HG02852 (cell line): ENCODE data around the gene ACOT7.
"Not testable (repeated sequence)": the region's sequence is repeated elsewhere in the genome, so short reads cannot be mapped to it uniquely, and the experiment has no call there.

Experiments
- ATAC-seq: cut with Tn5 transposase; IDR thresholded peaks from one replicate; pipeline ENCODE4 v1.9.1; 2021; ENCODE audit warnings: mild to moderate bottlenecking, moderate library complexity; ENCODE audit not compliant: unreplicated experiment

ACOT7 gene

GRCh38 chr1:6401673-6402072, 8.1 kb upstream of the ACOT7 start:
- no peak for ATAC-seq

GRCh38 chr1:6399294-6399693, 5.7 kb upstream of the ACOT7 start:
- no peak for ATAC-seq

- ATAC-seq, result no peak
Measured at GRCh38 chr1:6397844-6398441, 4.4 kb upstream of the ACOT7 start.

- no peak for ATAC-seq
Measured at GRCh38 chr1:6396998-6397397, 3.4 kb upstream of the ACOT7 start.

- ATAC-seq, result not testable (repeated sequence)
Measured at GRCh38 chr1:6395781-6396244, 2.2 kb upstream of the ACOT7 start.

GRCh38 chr1:6395130-6395529, 1.6 kb upstream of the ACOT7 start:
- not testable (repeated sequence) for ATAC-seq

- ATAC-seq, result peak; percentile 21
Measured at GRCh38 chr1:6392809-6393399, 663 bp downstream of the ACOT7 start.

GRCh38 chr1:6391951-6392808, 1.4 kb downstream of the ACOT7 start:
- no peak for ATAC-seq

- no peak for ATAC-seq
Measured at GRCh38 chr1:6389971-6390370, 3.6 kb downstream of the ACOT7 start.

GRCh38 chr1:6386371-6386949, 7.1 kb downstream of the ACOT7 start:
- ATAC-seq, result no peak

- ATAC-seq, result no peak
Measured at GRCh38 chr1:6385488-6386191, 7.9 kb downstream of the ACOT7 start.

GRCh38 chr1:6384962-6385361, 8.6 kb downstream of the ACOT7 start:
- no peak for ATAC-seq

- no peak for ATAC-seq
Measured at GRCh38 chr1:6384135-6384534, 9.4 kb downstream of the ACOT7 start.

- no peak for ATAC-seq
Measured at GRCh38 chr1:6380037-6380436, 13.5 kb downstream of the ACOT7 start.

GRCh38 chr1:6378096-6378746, 15.3 kb downstream of the ACOT7 start:
- ATAC-seq, result no peak

GRCh38 chr1:6373961-6374720, 19.4 kb downstream of the ACOT7 start:
- no peak for ATAC-seq

GRCh38 chr1:6372236-6372635, 21.3 kb downstream of the ACOT7 start:
- ATAC-seq, result not testable (repeated sequence)

- no peak for ATAC-seq
Measured at GRCh38 chr1:6370006-6370405, 23.6 kb downstream of the ACOT7 start.

- ATAC-seq, result no peak
Measured at GRCh38 chr1:6367381-6368012, 26.1 kb downstream of the ACOT7 start.
